NCI-H1048 (cell line): ENCODE data around the gene DUSP11.
"Not testable (repeated sequence)": the region's sequence is repeated elsewhere in the genome, so short reads cannot be mapped to it uniquely, and the experiment has no call there.

Experiments used
- DNase-seq: peaks from one replicate; lab custom pipeline; 2025; lab: John Stamatoyannopoulos, UW

The DUSP11 gene

GRCh38 chr2:73717695-73718094 is 62.2 kb downstream of the DUSP11 start:
- DNase-seq, result not testable (repeated sequence)

GRCh38 chr2:73717251-73717606 is 62.7 kb downstream of the DUSP11 start:
- DNase-seq, result no peak

- no peak for DNase-seq
Measured at GRCh38 chr2:73716543-73717250, 63.2 kb downstream of the DUSP11 start.

DNA sequence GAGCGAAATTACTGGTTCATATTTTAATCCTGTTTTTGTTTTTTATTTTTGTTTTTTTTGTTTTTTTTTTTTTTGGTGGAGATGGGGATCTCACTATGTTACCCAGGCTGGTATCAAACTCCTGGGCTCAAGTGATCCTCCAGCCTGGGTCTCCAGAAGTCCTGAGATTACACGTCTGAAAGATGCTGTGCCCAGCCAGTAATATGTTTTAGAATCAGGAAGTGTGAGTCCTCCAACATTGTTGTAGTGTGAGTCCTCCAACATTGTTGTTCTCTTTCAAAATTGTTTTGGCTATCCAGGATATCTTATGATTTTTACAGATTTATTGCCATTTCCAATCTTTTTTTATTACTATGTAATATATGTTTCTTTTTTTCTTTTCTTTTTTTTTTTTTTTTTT is 65.8 kb downstream of the DUSP11 start:
- no peak for DNase-seq
